Uterus (tissue), 4 donors: Measurements from ENCODE around the gene TTYH1. TPM values are rescaled to one million over a fixed set of nuclear protein-coding genes. Genes with fewer than 3 reads are reported as not detected.
A peak's percentile ranks its signal among the peaks of the same experiment; 100 is the strongest.

Source experiments
- DNase-seq, 2 donors: peaks; one replicate each; pipeline ENCODE4 v3.0.0-alpha.2; 2019 to 2020
- H3K27ac ChIP-seq, 2 donors: fragments of 200-600 bp; sonication (generic); 1 replicate in 1 of 2; 2 replicates in 1 of 2; pipeline ENCODE4 v1.5.1; 2016 to 2018
- H3K27me3 ChIP-seq, 2 donors: fragments of 200-600 bp; sonication (generic); one replicate each; pipeline ENCODE4 v1.5.1; 2018 to 2019; ENCODE audit warnings: control low read depth in 1 of 2
- H3K36me3 ChIP-seq, 2 donors: fragments of 200-600 bp; sonication (generic); one replicate each; pipeline ENCODE4 v1.5.1; 2019; ENCODE audit warnings: control low read depth in 1 of 2
- H3K4me1 ChIP-seq, 2 donors: fragments of 200-600 bp; sonication (generic); one replicate each; pipeline ENCODE4 v1.5.1; 2018 to 2019; ENCODE audit warnings: control low read depth in 1 of 2
- H3K4me3 ChIP-seq, 2 donors: fragments of 200-600 bp; sonication (generic); 1 replicate in 1 of 2; 2 replicates in 1 of 2; pipeline ENCODE4 v1.5.1; 2018 to 2019; ENCODE audit warnings: mild to moderate bottlenecking in 1 of 2
- H3K9me3 ChIP-seq, 2 donors: fragments of 200-600 bp; sonication (generic); one replicate each; pipeline ENCODE4 v1.5.1; 2019; ENCODE audit warnings: control low read depth in 1 of 2
- CTCF ChIP-seq, 4 experiments: fragments of 200-600 bp in 2 of 4; fragments of 450-650 bp in 2 of 4; sonication (generic) in 2 of 4; IDR thresholded peaks; one replicate each; pipeline ENCODE4 v1.5.1; 2016 to 2019; ENCODE audit warnings: antibody characterized with exemption in 4 of 4, mild to moderate bottlenecking in 2 of 4, moderate library complexity in 1 of 4
- POLR2A ChIP-seq, 2 donors: fragments of 450-650 bp; IDR thresholded peaks; one replicate each; pipeline ENCODE4 v1.6.1; 2016; ENCODE audit warnings: antibody characterized with exemption in 2 of 2, mild to moderate bottlenecking in 1 of 2, moderate library complexity in 1 of 2
- intact Hi-C: fragments of 100-400 bp; cut with DNase I; formaldehyde crosslinking; loops from one replicate; pipeline ENCODE4 v1.15.1; 2023; ENCODE audit warnings: low total_unique reads
- total RNA-seq, 4 donors: library from RNA; depleted of rRNA in 3 of 4; stranded (reverse); fragments of >200 nt in 3 of 4; gene quantifications; one replicate each; pipeline versions ENCODE4 v1.1.0 to v1.2.4, GENCODE V29; 2014 to 2023
- donor health status: DM: yes; HTN: yes; CAD: no.

Gene TTYH1
- total RNA-seq, 4 donors from 2014 or later, result 1.9 to 10.2 TPM; not detected in 2

DNA sequence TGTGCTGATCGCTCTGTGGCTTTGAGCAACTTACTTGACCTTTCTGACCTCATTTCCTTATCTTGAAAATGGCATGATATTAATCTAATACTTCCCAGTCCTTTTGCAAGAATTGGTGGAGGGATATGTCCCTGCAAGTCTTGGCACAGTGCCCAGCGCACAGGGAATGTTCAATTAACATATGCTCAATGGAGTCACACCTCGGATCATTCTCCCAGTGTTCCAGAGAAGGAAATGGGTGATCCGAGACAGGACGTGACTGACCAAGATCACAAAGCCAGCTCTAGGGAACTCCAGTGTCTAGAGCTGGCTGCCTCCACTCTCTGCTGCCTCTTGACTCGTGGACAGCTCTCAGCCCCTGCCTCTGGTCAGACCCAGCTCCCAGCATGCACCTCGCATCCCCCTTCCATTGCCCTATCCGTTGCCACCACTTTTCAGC lies 54.3 kb downstream of the TTYH1 start:
- H3K4me1 ChIP-seq, result no peaks in the 10 kb centered on the region
- H3K27ac ChIP-seq, result peak overlapping the region in 1 of 2 donors; percentile 47
- H3K27me3 ChIP-seq, result peaks cover 0 to 4% of the 10 kb centered on the region in 2 donors
- no peak for TF ChIP-seq POLR2A (IDR thresholded peaks at IDR 0.05)
- no peak for TF ChIP-seq CTCF (IDR thresholded peaks at IDR 0.05)
- intact Hi-C loops, result no loop called here
- peak in 1 of 2 donors; percentile 64 for DNase-seq
- no peak overlapping the region for H3K4me3 ChIP-seq
- no peaks in the 10 kb centered on the region for H3K9me3 ChIP-seq
- H3K36me3 ChIP-seq, result no peaks in the 10 kb centered on the region

GRCh38 chr19:54470276-54470887 lies 55.1 kb downstream of the TTYH1 start:
- no peak for DNase-seq
- no peak for TF ChIP-seq CTCF (IDR thresholded peaks at IDR 0.05)
- TF ChIP-seq POLR2A (IDR thresholded peaks at IDR 0.05), result no peak
- intact Hi-C loops, result no loop called here
- peaks cover 0 to 4% of the 10 kb centered on the region in 2 donors for H3K27me3 ChIP-seq
- peak overlapping the region; percentile 47 to 72 for H3K27ac ChIP-seq
- no peaks in the 10 kb centered on the region for H3K36me3 ChIP-seq
- H3K4me3 ChIP-seq, result no peak overlapping the region
- H3K9me3 ChIP-seq, result no peaks in the 10 kb centered on the region
- no peaks in the 10 kb centered on the region for H3K4me1 ChIP-seq

DNA sequence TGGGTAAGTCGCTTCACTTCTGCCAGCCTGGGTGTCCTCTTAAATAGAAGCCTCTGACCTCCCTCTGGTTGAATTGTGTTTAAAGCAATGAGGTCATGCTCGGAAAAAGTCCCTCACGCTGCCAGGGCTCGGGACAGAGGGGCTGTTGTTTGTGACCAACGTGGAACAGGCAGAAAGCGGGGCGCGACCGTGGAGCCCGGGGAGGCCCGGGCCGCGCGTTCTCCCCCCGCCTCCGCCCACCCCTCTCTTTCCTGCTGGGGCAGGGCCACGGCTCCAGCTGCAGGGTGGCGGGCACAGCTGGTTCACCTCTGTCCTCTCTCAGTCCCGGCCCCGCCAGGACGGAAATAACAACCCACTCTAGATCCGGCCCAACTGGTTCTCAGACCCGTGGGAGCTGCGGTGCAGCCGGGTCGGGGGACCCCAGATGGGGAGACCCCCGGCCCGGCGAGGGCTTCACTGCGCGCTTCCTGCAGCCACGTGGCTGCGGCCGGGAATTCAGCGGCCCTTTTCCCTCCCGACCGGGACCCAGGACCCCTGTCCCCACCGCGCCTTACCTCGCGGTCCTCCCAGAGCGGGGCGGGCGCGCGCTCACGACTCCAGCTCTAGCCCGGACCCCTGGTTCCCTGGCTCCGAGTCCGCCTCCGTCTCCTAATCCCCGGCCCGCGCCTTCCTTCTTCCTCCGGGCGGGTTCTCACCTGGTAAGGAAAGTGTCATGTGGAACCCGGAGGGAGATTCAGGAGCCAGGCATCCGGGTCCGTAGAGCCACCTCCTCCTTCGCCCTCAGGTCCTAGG lies 55.9 kb downstream of the TTYH1 start:
- intact Hi-C loops, result no loop called here
- Histone ChIP-seq H3K27me3 (peaks cover 0 to 4% of the 10 kb centered on the region in 2 donors), H3K36me3 (no peaks in the 10 kb centered on the region), H3K4me3 (peak overlapping the region; percentile 11 to 26), H3K27ac (peak overlapping the region; percentile 47 to 72), H3K9me3 (no peaks in the 10 kb centered on the region), H3K4me1 (no peaks in the 10 kb centered on the region)
- DNase-seq, result no peak
- TF ChIP-seq CTCF (IDR thresholded peaks at IDR 0.05), result no peak
- TF ChIP-seq POLR2A (IDR thresholded peaks at IDR 0.05), result peak in 1 of 2 donors; percentile 21

- H3K36me3 ChIP-seq, result no peaks in the 10 kb centered on the region
- H3K9me3 ChIP-seq, result no peaks in the 10 kb centered on the region
- TF ChIP-seq CTCF (IDR thresholded peaks at IDR 0.05), result no peak
- TF ChIP-seq POLR2A (IDR thresholded peaks at IDR 0.05), result peak; percentile 35 to 57
- H3K4me1 ChIP-seq, result no peaks in the 10 kb centered on the region
- intact Hi-C loops, result no loop called here
- peak within 1 kb of the TSS; percentile 37 to 39 for H3K4me3 ChIP-seq
- H3K27me3 ChIP-seq, result peaks cover 0 to 4% of the 10 kb centered on the region in 2 donors
- peak; percentile 77 to 84 for DNase-seq
- peak within 1 kb of the TSS; percentile 83 to 84 for H3K27ac ChIP-seq
Measured at GRCh38 chr19:54473071-54473891, 58.0 kb downstream of the TTYH1 start, which contains the start of gene CDC42EP5. Gene CDC42EP5 (minus strand): TSS chr19:54473296. CDS start chr19:54465547, 7,749 bp downstream.
